ENCODE results near the gene MTSS2. TPM values are rescaled to one million over a fixed set of nuclear protein-coding genes. Genes with fewer than 3 reads are reported as not detected.

The MTSS2 gene
- polyA plus RNA-seq, 1 experiment = 57.9 TPM

GRCh38 chr16:70730031-70730430, 44.2 kb upstream of the MTSS2 start:
- no peak overlapping the region for H3K27ac ChIP-seq (ENCODE audit: low read depth, low read length)
- H3K27me3 ChIP-seq (ENCODE audit: control insufficient read depth, insufficient read depth, low read length) = no peaks in the 10 kb centered on the region
- TF ChIP-seq CTCF (IDR thresholded peaks at IDR 0.05; ENCODE audit: low read depth, low read length) = no peak
- H3K9me3 ChIP-seq (ENCODE audit: control insufficient read depth, insufficient read depth, low read length) = no peaks in the 10 kb centered on the region
- no peak for DNase-seq (ENCODE audit: low read depth, low spot score)
- ChIA-PET CTCF (no interaction called here), POLR2A (interaction anchor here (0.6 kb wide), 1 partner anchor 370 kb away, joined by 7 read pairs; no protein-coding TSS in a partner anchor)
- no peak overlapping the region for H3K4me3 ChIP-seq (ENCODE audit: low read depth, low read length)

DNA sequence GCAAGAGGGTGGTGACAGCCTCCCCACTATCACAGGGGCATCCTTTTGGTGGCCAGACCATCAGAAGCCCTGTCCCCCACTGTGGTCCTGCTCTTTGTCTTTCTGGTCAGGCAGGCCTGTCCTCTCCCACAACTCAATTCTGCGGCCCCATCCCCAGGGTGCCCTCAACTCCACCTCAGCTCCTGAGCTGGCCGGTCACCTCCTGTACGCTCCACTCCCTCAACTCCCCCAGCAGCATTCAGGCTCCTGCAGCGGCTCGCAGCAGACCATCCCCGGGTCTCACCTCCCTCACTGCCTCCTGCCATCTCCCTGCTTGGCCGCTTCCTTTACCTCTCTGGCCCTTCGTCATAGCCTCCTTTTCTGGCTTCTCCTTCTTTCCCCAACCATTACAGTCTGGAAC, 43.4 kb upstream of the MTSS2 start:
- POLR2A ChIA-PET = interaction anchor here (1.1 kb wide), 1 partner anchor 14 kb away, joined by 4 read pairs; no protein-coding TSS in a partner anchor
- DNase-seq (ENCODE audit: low read depth, low spot score) = no peak
- CTCF ChIA-PET = interaction anchor here (1.2 to 1.7 kb wide), 2 partner anchors 9 to 42 kb away, joined by 3 to 5 read pairs; no protein-coding TSS in a partner anchor
- Histone ChIP-seq H3K27ac (ENCODE audit: low read depth, low read length) (no peak overlapping the region), H3K9me3 (ENCODE audit: control insufficient read depth, insufficient read depth, low read length) (no peaks in the 10 kb centered on the region), H3K4me3 (ENCODE audit: low read depth, low read length) (no peak overlapping the region), H3K27me3 (ENCODE audit: control insufficient read depth, insufficient read depth, low read length) (no peaks in the 10 kb centered on the region)
- no peak for TF ChIP-seq CTCF (IDR thresholded peaks at IDR 0.05; ENCODE audit: low read depth, low read length)

GRCh38 chr16:70728150-70728549, 42.3 kb upstream of the MTSS2 start:
- CTCF ChIA-PET = interaction anchor here (1.7 kb wide), 1 partner anchor 43 kb away, joined by 5 read pairs; no protein-coding TSS in a partner anchor
- no peaks in the 10 kb centered on the region for H3K9me3 ChIP-seq (ENCODE audit: control insufficient read depth, insufficient read depth, low read length)
- POLR2A ChIA-PET = interaction anchor here (1.1 to 1.4 kb wide), 2 partner anchors 13 to 42 kb away, joined by 3 to 4 read pairs; partner anchors contain the start of gene MTSS2

GRCh38 chr16:70726892-70727361, 41.1 kb upstream of the MTSS2 start:
- CTCF ChIA-PET = interaction anchor here (1.7 kb wide), 1 partner anchor 11 kb away, joined by 9 read pairs; no protein-coding TSS in a partner anchor
- DNase-seq (ENCODE audit: low read depth, low spot score) = no peak
- H3K27me3 ChIP-seq (ENCODE audit: control insufficient read depth, insufficient read depth, low read length) = no peaks in the 10 kb centered on the region

More at GRCh38 chr16:70728150-70728549, 42.3 kb upstream of the MTSS2 start:
- no peak for DNase-seq (ENCODE audit: low read depth, low spot score)
- TF ChIP-seq CTCF (IDR thresholded peaks at IDR 0.05; ENCODE audit: low read depth, low read length) = no peak
- Histone ChIP-seq H3K4me3 (ENCODE audit: low read depth, low read length) (no peak overlapping the region), H3K27me3 (ENCODE audit: control insufficient read depth, insufficient read depth, low read length) (no peaks in the 10 kb centered on the region), H3K27ac (ENCODE audit: low read depth, low read length) (no peak overlapping the region)

More at GRCh38 chr16:70726892-70727361, 41.1 kb upstream of the MTSS2 start:
- no peak overlapping the region for H3K27ac ChIP-seq (ENCODE audit: low read depth, low read length)
- H3K9me3 ChIP-seq (ENCODE audit: control insufficient read depth, insufficient read depth, low read length) = no peaks in the 10 kb centered on the region; the same call in 1 of the 2 replicates
- H3K4me3 ChIP-seq (ENCODE audit: low read depth, low read length) = no peak overlapping the region
- POLR2A ChIA-PET = no interaction called here
- TF ChIP-seq CTCF (IDR thresholded peaks at IDR 0.05; ENCODE audit: low read depth, low read length) = no peak

All from AG04450 (cell line).